H1 (cell line): Measurements from ENCODE around the gene OR51B6. TPM values are rescaled to one million over a fixed set of nuclear protein-coding genes. Genes with fewer than 3 reads are reported as not detected.

Source experiments
- polyA plus RNA-seq, 7 experiments: library from polyadenylated mRNA; depleted of rRNA in 3 of 7; stranded (reverse) in 5 of 7; unstranded in 2 of 7; fragments of >200 nt in 5 of 7; fragments of 200-250 nt in 2 of 7; gene quantifications; 1 replicate in 5 of 7; 2 replicates in 1 of 7; 4 replicates in 1 of 7; pipeline versions ENCODE4 v1.2.1 to v1.2.3, GENCODE V29; 2011 to 2013; ENCODE audit warnings: missing spikeins in 2 of 7, mixed read lengths in 2 of 7
- small RNA-seq: library from polyadenylated mRNA; stranded (forward); fragments of <200 nt; extraction: miRNeasy Mini kit (QIAGEN cat#:217004); gene quantifications from one replicate; pipeline ENCODE3, GENCODE V24; 2013; ENCODE audit not compliant: insufficient read depth
- total RNA-seq: library from RNA; stranded (reverse); fragmentation: NEBNext Ultra II Directional; extraction: Animal tissue kit (Norgen Biotek cat#: 25700); gene quantifications from 2 replicates; pipeline ENCODE4 v1.2.1, GENCODE V29; 2021

OR51B6 gene
- total and polyA plus RNA-seq, 2 of the 8 experiments (the other 6 are each of a cell fraction or from before 2014, with no cell fraction given): not detected

Small RNA genes within 50 kb of the gene (small RNA-seq; reads per million reads assigned to genes)
- not detected for gene AC104389.3

Other genes with a start within 250 kb of the OR51B6 start
- gene OR52A5, start 213.2 kb upstream of the OR51B6 start, total RNA-seq: 0.11 TPM in 1 of 2 replicates, not detected in the other
- 0.02 TPM in 2 replicates for gene OR52A5, start 213.2 kb upstream of the OR51B6 start, polyA plus RNA-seq (2011; rRNA removed)
- gene OR52A1, start 196.8 kb upstream of the OR51B6 start, total RNA-seq: 11.6 and 12.2 TPM in 2 replicates
- 5.7 and 5.9 TPM in 2 replicates for gene OR52A1, start 196.8 kb upstream of the OR51B6 start, polyA plus RNA-seq (2011; rRNA removed)
- gene OR51V1, start 150.8 kb upstream of the OR51B6 start, total RNA-seq: not detected in 2 replicates
- not detected in 2 replicates for gene OR51V1, start 150.8 kb upstream of the OR51B6 start, polyA plus RNA-seq (2011; rRNA removed)
- gene HBB, start 124.4 kb upstream of the OR51B6 start, total RNA-seq: not detected in 2 replicates
- gene HBB, start 124.4 kb upstream of the OR51B6 start, polyA plus RNA-seq (2011; rRNA removed): not detected in 2 replicates
- gene HBD, start 117.0 kb upstream of the OR51B6 start, total RNA-seq: not detected in 2 replicates
- gene HBD, start 117.0 kb upstream of the OR51B6 start, polyA plus RNA-seq (2011; rRNA removed): not detected in 2 replicates
- not detected in 2 replicates for gene HBG1, start 101.7 kb upstream of the OR51B6 start, total RNA-seq
- gene HBG1, start 101.7 kb upstream of the OR51B6 start, polyA plus RNA-seq (2011; rRNA removed): 0.26 TPM in 1 of 2 replicates, not detected in the other
- gene HBG2, start 96.7 kb upstream of the OR51B6 start, total RNA-seq: not detected in 2 replicates
- 0.19 and 0.23 TPM in 2 replicates for gene HBG2, start 96.7 kb upstream of the OR51B6 start, polyA plus RNA-seq (2011; rRNA removed)
- not detected in 2 replicates for gene HBE1, start 81.6 kb upstream of the OR51B6 start, total RNA-seq
- 0.20 and 0.39 TPM in 2 replicates for gene HBE1, start 81.6 kb upstream of the OR51B6 start, polyA plus RNA-seq (2011; rRNA removed)
- gene OR51B4, start 49.6 kb upstream of the OR51B6 start, total RNA-seq: not detected in 2 replicates
- not detected in 2 replicates for gene OR51B4, start 49.6 kb upstream of the OR51B6 start, polyA plus RNA-seq (2011; rRNA removed)
- gene OR51B2, start 27.2 kb upstream of the OR51B6 start, total RNA-seq: not detected in 2 replicates
- not detected in 2 replicates for gene OR51B2, start 27.2 kb upstream of the OR51B6 start, polyA plus RNA-seq (2011; rRNA removed)
- not detected in 2 replicates for gene OR51B5, start 8.0 kb upstream of the OR51B6 start, total RNA-seq
- 0.06 TPM in 1 of 2 replicates, not detected in the other for gene OR51B5, start 8.0 kb upstream of the OR51B6 start, polyA plus RNA-seq (2011; rRNA removed)
- gene OR51M1, start 32.3 kb downstream of the OR51B6 start, total RNA-seq: not detected in 2 replicates
- gene OR51M1, start 32.3 kb downstream of the OR51B6 start, polyA plus RNA-seq (2011; rRNA removed): 0.08 TPM in 1 of 2 replicates, not detected in the other
- gene OR51Q1, start 70.6 kb downstream of the OR51B6 start, total RNA-seq: not detected in 2 replicates
- 0.08 and 0.13 TPM in 2 replicates for gene OR51Q1, start 70.6 kb downstream of the OR51B6 start, polyA plus RNA-seq (2011; rRNA removed)
- gene OR51I1, start 90.0 kb downstream of the OR51B6 start, total RNA-seq: not detected in 2 replicates
- gene OR51I1, start 90.0 kb downstream of the OR51B6 start, polyA plus RNA-seq (2011; rRNA removed): not detected in 2 replicates
- not detected in 2 replicates for gene OR51I2, start 97.8 kb downstream of the OR51B6 start, total RNA-seq
- gene OR51I2, start 97.8 kb downstream of the OR51B6 start, polyA plus RNA-seq (2011; rRNA removed): not detected in 2 replicates
- gene OR52D1, start 137.2 kb downstream of the OR51B6 start, total RNA-seq: not detected in 2 replicates
- not detected in 2 replicates for gene OR52D1, start 137.2 kb downstream of the OR51B6 start, polyA plus RNA-seq (2011; rRNA removed)
- not detected in 2 replicates for gene UBQLN3, start 158.4 kb downstream of the OR51B6 start, total RNA-seq
- gene UBQLN3, start 158.4 kb downstream of the OR51B6 start, polyA plus RNA-seq (2011; rRNA removed): not detected in 2 replicates
- not detected in 2 replicates for gene UBQLNL, start 165.2 kb downstream of the OR51B6 start, total RNA-seq
- 0.22 and 0.35 TPM in 2 replicates for gene UBQLNL, start 165.2 kb downstream of the OR51B6 start, polyA plus RNA-seq (2011; rRNA removed)
- not detected in 2 replicates for gene OR52H1, start 197.0 kb downstream of the OR51B6 start, total RNA-seq
- gene OR52H1, start 197.0 kb downstream of the OR51B6 start, polyA plus RNA-seq (2011; rRNA removed): 0.09 TPM in 2 replicates
- not detected in 2 replicates for gene OR52B6, start 229.4 kb downstream of the OR51B6 start, total RNA-seq
- gene OR52B6, start 229.4 kb downstream of the OR51B6 start, polyA plus RNA-seq (2011; rRNA removed): not detected in 2 replicates
- gene TRIM6, start 245.1 kb downstream of the OR51B6 start, total RNA-seq: 20.6 and 21.6 TPM in 2 replicates
- 21.8 and 23.3 TPM in 2 replicates for gene TRIM6, start 245.1 kb downstream of the OR51B6 start, polyA plus RNA-seq (2011; rRNA removed)